Measurements from ENCODE around the gene OR1Q1. TPM values are rescaled to one million over a fixed set of nuclear protein-coding genes. Genes with fewer than 3 reads are reported as not detected.
"Not testable (repeated sequence)": the region's sequence is repeated elsewhere in the genome, so short reads cannot be mapped to it uniquely, and the experiment has no call there.

OR1Q1 gene, protein sequence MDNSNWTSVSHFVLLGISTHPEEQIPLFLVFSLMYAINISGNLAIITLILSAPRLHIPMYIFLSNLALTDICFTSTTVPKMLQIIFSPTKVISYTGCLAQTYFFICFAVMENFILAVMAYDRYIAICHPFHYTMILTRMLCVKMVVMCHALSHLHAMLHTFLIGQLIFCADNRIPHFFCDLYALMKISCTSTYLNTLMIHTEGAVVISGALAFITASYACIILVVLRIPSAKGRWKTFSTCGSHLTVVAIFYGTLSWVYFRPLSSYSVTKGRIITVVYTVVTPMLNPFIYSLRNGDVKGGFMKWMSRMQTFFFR
- not detected for polyA plus RNA-seq

DNA sequence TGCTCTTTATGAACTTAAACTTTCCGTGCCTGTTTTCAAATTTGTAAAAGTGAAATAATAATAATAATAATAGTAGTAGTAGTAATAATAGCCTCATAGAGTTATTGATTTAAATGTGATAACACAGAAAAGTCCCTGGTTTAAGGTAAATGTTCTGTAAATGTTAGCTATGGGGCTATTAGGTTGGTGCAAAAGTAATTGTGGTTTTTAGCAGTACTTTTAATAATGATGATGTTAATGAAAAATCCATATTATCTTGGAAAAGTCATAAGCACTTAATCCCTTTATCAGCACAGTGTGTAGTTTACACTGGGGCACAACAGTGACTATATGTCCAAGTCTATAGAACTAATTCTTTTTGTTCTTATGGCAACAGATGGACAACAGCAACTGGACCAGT is at the start of gene OR1Q1:
OR1Q1 (plus strand) TSS at position 377 of the 400 bp plus-strand sequence; CDS start at position 377, 0 bp downstream.
- H3K27ac ChIP-seq (ENCODE audit: low read depth, low read length), result no peak within 1 kb of the TSS
- 89 to 92% (median 90%) methylated on average over 1 of the region's 1 CpG for WGBS, 3 donors

DNA sequence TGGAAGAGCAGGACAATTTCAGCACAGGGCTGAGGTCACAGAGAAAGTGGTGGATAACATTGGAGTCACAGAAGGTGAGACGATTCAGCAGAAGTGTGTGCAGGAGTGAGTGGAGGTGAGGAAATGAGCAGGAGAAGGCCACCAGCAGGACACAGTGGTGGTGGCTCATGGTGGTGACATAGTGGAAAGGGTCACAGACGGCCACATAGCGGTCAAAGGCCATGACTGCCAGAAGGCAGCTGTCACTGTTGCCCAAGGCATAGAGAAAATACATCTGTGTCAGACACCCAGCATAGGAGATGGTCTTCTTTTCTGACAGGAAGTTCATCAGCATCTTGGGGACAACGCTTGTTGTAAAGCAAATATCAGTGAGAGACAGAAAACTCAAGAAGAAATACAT is 46.6 kb upstream of the OR1Q1 start:
- no peak overlapping the region for H3K27ac ChIP-seq (ENCODE audit: low read depth, low read length)
- 76 to 95% (median 94%) methylated on average over 4 of the region's 4 CpGs for WGBS, 3 donors

DNA sequence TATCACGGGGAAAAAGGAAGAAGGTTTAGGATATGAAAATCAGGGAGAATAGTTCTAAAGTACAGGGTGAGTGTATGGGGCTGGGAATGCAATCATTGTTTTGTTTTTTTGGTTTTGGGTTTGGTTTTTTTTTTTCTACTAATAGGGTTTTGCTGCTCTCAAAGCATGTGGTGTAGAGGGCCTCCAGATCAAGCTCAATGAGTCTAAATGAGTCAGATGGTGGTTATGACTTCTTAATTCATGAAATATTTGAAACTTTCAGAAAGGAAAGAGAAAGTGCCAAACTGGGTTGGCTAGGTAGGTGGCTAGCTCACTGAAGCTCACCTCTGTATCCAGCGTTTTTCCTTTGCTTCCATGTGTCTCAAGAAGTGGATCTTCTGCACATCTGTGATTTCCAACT is 42.1 kb upstream of the OR1Q1 start:
- 70 to 93% (median 82%) methylated on average over 2 of the region's 2 CpGs for WGBS, 3 donors
- no peak overlapping the region for H3K27ac ChIP-seq (ENCODE audit: low read depth, low read length)

DNA sequence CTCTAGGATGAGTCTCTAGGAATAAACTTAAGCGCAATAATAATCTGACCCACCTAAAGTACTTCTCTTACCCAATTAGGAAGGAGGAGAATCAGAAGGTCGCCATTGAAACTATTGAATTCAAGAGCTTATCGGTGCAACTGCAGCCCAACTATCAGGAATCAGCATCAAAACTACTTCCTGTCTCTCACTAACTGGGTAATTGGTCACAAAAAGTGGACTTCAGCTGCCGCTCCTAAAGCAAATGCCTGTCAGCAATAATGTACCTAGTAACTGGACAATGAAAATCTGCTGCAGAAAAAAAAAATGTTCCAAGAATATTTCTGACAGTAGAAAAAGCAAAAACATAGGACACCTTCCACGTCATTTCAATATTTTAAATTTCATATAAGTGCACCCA is 34.7 kb upstream of the OR1Q1 start:
- 72 to 76% (median 74%) methylated on average over 5 of the region's 5 CpGs for WGBS, 3 donors
- H3K27ac ChIP-seq (ENCODE audit: low read depth, low read length), result no peak overlapping the region

DNA sequence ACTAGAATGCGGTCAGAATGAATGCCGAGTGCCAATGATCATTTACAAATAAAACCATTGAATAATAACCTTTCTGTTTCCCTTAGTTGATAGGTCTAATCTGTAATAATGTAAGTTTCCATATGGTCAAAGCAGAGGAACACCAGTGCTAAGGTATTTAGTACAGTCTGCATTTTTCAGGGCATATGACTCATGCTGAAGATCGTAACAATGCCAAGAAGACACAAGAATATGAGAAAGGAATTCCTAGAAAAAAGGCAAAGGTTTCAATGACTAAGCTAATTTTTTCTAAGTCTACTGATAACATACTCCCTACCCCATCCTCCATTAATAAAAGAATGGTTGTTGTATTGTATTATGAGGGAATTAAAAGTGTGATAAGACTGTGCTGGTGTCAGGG is 34.2 kb upstream of the OR1Q1 start:
- no peak overlapping the region for H3K27ac ChIP-seq (ENCODE audit: low read depth, low read length)
- 75 to 80% (median 77%) methylated on average over 3 of the region's 3 CpGs for WGBS, 3 donors

DNA sequence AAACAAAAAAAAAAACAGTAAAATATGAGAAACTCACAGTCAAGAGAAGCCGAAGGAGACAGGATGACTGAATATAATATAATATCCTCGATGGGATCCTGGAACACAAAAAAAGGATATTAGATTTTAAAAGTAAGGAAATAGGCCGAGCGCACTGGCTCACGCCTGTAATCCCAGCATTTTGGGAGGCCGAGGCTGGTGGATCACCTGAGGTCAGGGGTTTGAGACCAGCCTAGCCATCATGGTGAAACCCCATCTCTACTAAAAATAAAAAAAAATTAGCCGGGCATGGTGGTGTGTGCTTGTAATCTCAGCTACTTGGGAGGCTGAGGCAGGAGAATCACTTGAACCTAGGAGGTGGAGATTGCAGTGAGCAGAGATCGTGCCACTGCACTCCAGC is 31.3 kb upstream of the OR1Q1 start, which contains the start of gene OR1L8:
OR1L8 (minus strand) TSS at position 101 of the 400 bp plus-strand sequence. CDS start 14,907 bp downstream, outside the sequence.
- WGBS, 3 donors, result 84 to 91% (median 85%) methylated on average over 8 of the region's 8 CpGs
- H3K27ac ChIP-seq (ENCODE audit: low read depth, low read length), result not testable (repeated sequence)

DNA sequence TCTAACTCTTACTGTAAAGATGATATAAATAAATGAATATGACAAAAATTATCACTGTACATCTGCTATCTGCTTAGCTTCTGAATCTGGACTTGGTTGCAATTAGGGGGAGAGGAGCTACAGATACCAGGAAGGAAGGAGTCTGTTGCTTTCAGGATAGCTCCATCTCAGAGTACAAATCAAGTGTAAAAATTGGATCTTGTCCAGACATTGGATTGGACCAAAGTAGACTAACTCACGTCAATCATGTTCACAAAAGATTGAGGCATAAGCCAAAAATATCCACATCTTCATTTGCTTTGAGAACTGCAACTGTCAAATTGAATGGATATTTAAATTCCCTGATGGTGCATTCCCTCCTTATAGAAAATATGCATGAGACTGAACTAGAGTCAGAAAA is 8.8 kb upstream of the OR1Q1 start:
- 34 to 58% (median 46%) methylated on average over 1 of the region's 1 CpG for WGBS, 3 donors
- H3K27ac ChIP-seq (ENCODE audit: low read depth, low read length), result no peak overlapping the region

DNA sequence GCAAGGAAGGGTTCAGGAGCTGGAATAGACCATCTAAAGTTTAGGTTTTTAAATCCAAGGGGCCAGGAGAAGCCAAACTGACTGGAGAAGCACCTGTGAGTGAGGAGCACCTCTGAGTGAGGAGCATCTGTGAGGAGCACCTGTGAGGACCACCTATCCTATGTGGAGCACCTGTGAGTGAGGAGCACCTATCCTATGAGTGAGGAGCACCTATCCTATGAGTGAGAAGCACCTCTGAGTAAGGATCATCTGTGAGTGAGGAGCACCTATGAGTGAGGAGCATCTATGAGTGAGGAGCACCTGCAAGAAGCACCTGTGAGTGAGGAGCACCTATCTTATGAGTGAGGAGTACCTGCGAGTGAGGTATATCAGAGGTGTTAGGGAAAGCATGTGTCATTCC is 8.0 kb upstream of the OR1Q1 start:
- H3K27ac ChIP-seq (ENCODE audit: low read depth, low read length), result no peak overlapping the region
- WGBS, 3 donors, result 68 to 91% (median 68%) methylated on average over 1 of the region's 1 CpG

DNA sequence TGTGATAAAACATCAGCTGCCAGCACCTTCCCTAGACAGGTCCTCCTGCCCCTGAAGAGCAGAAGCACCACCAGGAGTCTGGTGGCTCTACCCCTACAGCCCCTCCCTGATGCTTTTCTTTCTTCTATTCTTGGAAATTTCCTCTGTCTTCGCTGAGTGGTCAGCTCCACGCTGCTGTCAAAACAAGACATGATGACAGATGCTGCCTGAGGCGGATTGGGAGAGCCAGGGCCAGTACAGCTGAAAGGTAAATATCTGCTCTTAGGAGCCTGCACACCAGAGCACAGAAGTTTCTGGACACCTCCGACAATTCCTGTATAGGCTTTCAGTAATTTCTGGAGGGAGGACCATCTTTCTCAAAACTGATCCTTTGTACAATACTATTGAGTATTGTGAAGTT is 4.7 kb upstream of the OR1Q1 start:
- no peak overlapping the region for H3K27ac ChIP-seq (ENCODE audit: low read depth, low read length)
- 64 to 83% (median 76%) methylated on average over 4 of the region's 4 CpGs for WGBS, 3 donors

DNA sequence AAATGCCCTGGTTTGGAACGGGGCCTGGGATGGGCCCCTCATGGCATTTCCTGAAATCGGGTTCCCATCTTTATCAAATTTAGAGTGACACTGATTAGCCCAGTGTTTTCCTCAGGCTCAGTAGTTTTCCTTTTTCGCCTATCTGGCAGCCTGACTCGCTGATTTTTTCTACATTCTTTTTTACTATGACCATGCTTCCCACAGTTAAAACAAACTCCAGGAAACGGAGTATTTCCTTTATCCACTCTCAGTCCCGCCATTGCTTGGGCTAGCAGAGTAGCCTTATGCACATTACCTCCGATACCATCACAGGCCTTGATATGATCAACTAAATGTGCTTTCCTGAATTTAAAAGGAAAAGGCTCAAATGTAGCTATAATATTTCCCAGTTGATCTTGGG is 5.5 kb downstream of the OR1Q1 start:
- H3K27ac ChIP-seq (ENCODE audit: low read depth, low read length), result no peak overlapping the region
- WGBS, 3 donors, result 56 to 69% (median 65%) methylated on average over 7 of the region's 7 CpGs

DNA sequence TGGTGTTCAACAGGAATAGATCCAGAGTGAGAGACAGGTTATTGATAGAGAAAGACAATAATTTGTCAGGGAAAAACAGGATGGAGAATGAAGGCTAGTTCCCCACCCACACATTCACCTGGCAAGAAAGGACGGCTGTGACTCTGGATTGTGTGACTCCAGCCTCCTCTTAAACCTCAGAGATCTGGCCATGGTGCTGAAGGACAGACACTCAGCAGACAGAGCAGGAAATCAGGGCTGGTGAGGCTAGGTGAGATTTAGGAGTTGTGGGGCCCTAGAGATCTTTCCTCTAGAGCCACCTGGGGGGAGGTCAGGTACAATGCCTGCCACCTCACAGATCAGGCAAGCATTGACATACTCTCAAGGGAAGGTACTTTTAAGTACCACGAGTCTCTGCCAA is 27.7 kb downstream of the OR1Q1 start:
- H3K27ac ChIP-seq (ENCODE audit: low read depth, low read length), result no peak overlapping the region
- WGBS, 3 donors, result 12 to 52% (median 48%) methylated on average over 2 of the region's 2 CpGs

DNA sequence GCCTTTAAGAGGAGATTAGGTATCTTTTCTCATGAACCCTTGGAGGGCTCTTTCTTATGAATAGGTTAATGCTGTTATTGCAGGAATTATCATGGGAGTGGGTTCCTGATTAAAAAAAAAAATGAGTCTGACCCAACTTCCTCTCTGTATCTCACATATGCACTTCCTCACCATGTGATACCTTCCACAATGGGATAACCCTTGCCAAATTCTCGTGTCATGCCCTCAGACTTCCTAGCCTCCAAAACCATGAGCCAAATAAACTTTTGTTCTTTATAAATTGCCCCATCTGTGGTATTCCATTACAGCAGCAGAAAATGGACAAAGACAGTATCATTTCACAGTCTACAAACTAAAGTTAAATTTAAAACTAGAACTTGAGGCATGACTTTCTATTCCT is 41.8 kb downstream of the OR1Q1 start:
- H3K27ac ChIP-seq (ENCODE audit: low read depth, low read length), result no peak overlapping the region
- WGBS, 3 donors, result 10 to 25% (median 24%) methylated on average over 1 of the region's 1 CpG

DNA sequence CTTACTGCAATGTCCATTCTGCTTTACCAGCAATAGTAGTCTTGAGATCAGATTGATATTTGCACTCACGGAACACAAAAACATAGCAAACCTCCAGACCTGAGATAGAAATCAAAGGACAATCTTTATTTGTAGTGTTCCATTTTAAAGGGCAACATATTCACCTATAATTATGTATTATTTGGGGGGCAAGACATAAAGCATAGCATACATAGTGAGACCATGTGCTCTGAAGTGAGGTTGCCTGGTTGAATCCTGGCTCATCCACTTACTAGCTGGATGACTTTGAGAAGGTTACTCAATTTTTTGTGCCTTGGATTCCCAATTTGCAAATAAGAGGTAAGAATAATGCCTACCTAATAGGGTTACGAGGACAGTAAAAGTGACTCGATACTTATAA is 43.0 kb downstream of the OR1Q1 start, which contains the start of gene OR1B1:
OR1B1 (minus strand) TSS at position 101 of the 400 bp plus-strand sequence.
- 85 to 96% (median 95%) methylated on average over 3 of the region's 3 CpGs for WGBS, 3 donors

DNA sequence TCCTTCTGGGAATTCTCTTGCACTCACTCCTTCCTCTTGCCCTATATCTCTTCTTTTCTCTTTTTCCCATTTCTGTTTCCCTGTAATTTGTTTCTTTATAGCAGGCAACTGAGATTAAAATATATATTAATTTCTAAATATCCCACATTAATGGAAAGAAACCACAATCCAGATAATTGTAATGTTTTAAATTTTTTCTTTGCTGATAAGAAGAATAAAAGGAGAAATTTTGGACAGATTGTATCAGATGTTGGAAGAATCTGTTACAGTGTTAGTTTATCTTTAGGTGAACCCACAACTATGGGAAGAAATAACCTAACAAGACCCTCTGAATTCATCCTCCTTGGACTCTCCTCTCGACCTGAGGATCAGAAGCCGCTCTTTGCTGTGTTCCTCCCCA is 46.9 kb downstream of the OR1Q1 start, which contains the start of gene OR1L1:
OR1L1 (plus strand) TSS at position 301 of the 400 bp plus-strand sequence; CDS start at position 301, 0 bp downstream.
- 66 to 74% (median 73%) methylated on average over 2 of the region's 2 CpGs for WGBS, 3 donors

More for the DNA sequence above, 43.0 kb downstream of the OR1Q1 start, which contains the start of gene OR1B1:
- H3K27ac ChIP-seq (ENCODE audit: low read depth, low read length), result no peak within 1 kb of the TSS

More for the DNA sequence above, 46.9 kb downstream of the OR1Q1 start, which contains the start of gene OR1L1:
- no peak within 1 kb of the TSS for H3K27ac ChIP-seq (ENCODE audit: low read depth, low read length)

Other genes with a start within 250 kb of the OR1Q1 start
- gene PTGS1, start 243.7 kb upstream of the OR1Q1 start, polyA plus RNA-seq, result 1 to 10 TPM in 2 of 3 donors, under 1 TPM in 1; 0.95 to 8.3 (median 4.7) TPM
- gene OR1J1, start 136.8 kb upstream of the OR1Q1 start, polyA plus RNA-seq, result under 1 TPM in 1 of 3 donors, not detected in 2; 0.56 TPM
- not detected for gene OR1J2, start 103.9 kb upstream of the OR1Q1 start, polyA plus RNA-seq
- gene OR1J4, start 95.6 kb upstream of the OR1Q1 start, polyA plus RNA-seq, result not detected
- not detected for gene OR1N1, start 87.4 kb upstream of the OR1Q1 start, polyA plus RNA-seq
- gene OR1N2, start 61.6 kb upstream of the OR1Q1 start, polyA plus RNA-seq, result not detected
- gene OR1L8, start 31.4 kb upstream of the OR1Q1 start, polyA plus RNA-seq, result under 1 TPM in 2 of 3 donors, not detected in 1; 0.03 to 0.04 TPM
- not detected for gene OR1B1, start 42.9 kb downstream of the OR1Q1 start, polyA plus RNA-seq
- gene OR1L1, start 47.0 kb downstream of the OR1Q1 start, polyA plus RNA-seq, result not detected
- not detected for gene OR1L3, start 60.4 kb downstream of the OR1Q1 start, polyA plus RNA-seq
- gene OR1L4, start 109.3 kb downstream of the OR1Q1 start, polyA plus RNA-seq, result not detected
- not detected for gene OR1L6, start 127.6 kb downstream of the OR1Q1 start, polyA plus RNA-seq
- gene OR5C1, start 174.2 kb downstream of the OR1Q1 start, polyA plus RNA-seq, result under 1 TPM in 1 of 3 donors, not detected in 2; 0.34 TPM
- gene OR1K1, start 185.4 kb downstream of the OR1Q1 start, polyA plus RNA-seq, result not detected
- 10 to 100 TPM in 1 of 3 donors, 1 to 10 TPM in 2; 4.3 to 12.1 (median 7.1) TPM for gene PDCL, start 213.8 kb downstream of the OR1Q1 start, polyA plus RNA-seq